ENCODE data around the gene OSBPL5. TPM values are rescaled to one million over a fixed set of nuclear protein-coding genes. Genes with fewer than 3 reads are reported as not detected.

The OSBPL5 gene
- total RNA-seq, 2 donors from 2014 or later = 35.0 to 50.7 TPM

GRCh38 chr11:3132271-3132781 is 32.8 kb downstream of the OSBPL5 start:
- Histone ChIP-seq H3K4me1 (replicated peaks) (no peaks in the 10 kb centered on the region), H3K36me3 (no peaks in the 10 kb centered on the region), H3K4me3 (no peak overlapping the region), H3K27ac (no peak overlapping the region), H3K27me3 (replicated peaks; ENCODE audit: insufficient read depth) (no peaks in the 10 kb centered on the region), H3K9me3 (no peaks in the 10 kb centered on the region)
- 87% methylated on average over 11 of the region's 11 CpGs for WGBS
- TF ChIP-seq POLR2AphosphoS5 (IDR thresholded peaks at IDR 0.05) = no peak
- TF ChIP-seq CTCF (IDR thresholded peaks at IDR 0.05) = no peak
- TF ChIP-seq POLR2A (IDR thresholded peaks at IDR 0.05) = no peak
- intact Hi-C loops (cut with DNase I) = no loop called here
- DNase-seq (ENCODE audit: low spot score) = no peak

GRCh38 chr11:3131330-3131941 is 33.7 kb downstream of the OSBPL5 start:
- WGBS = 97% methylated on average over 2 of the region's 2 CpGs
- intact Hi-C loops (cut with DNase I) = no loop called here
- Histone ChIP-seq H3K27me3 (replicated peaks; ENCODE audit: insufficient read depth) (no peaks in the 10 kb centered on the region), H3K4me1 (replicated peaks) (peaks cover 5% of the 10 kb centered on the region), H3K4me3 (no peak overlapping the region), H3K27ac (no peak overlapping the region), H3K36me3 (no peaks in the 10 kb centered on the region), H3K9me3 (no peaks in the 10 kb centered on the region)
- DNase-seq (ENCODE audit: low spot score) = no peak
- TF ChIP-seq POLR2AphosphoS5 (IDR thresholded peaks at IDR 0.05) = no peak
- no peak for TF ChIP-seq CTCF (IDR thresholded peaks at IDR 0.05)
- no peak for TF ChIP-seq POLR2A (IDR thresholded peaks at IDR 0.05)

GRCh38 chr11:3130269-3131071 is 34.6 kb downstream of the OSBPL5 start:
- peak; percentile 50 for DNase-seq (ENCODE audit: low spot score)
- TF ChIP-seq POLR2A (IDR thresholded peaks at IDR 0.05) = no peak
- no peak for TF ChIP-seq CTCF (IDR thresholded peaks at IDR 0.05)
- TF ChIP-seq POLR2AphosphoS5 (IDR thresholded peaks at IDR 0.05) = peak; percentile 43
- Histone ChIP-seq H3K4me1 (replicated peaks) (peaks cover 5% of the 10 kb centered on the region), H3K36me3 (no peaks in the 10 kb centered on the region), H3K4me3 (no peak overlapping the region), H3K27ac (no peak overlapping the region), H3K9me3 (no peaks in the 10 kb centered on the region), H3K27me3 (replicated peaks; ENCODE audit: insufficient read depth) (no peaks in the 10 kb centered on the region)
- intact Hi-C loops (cut with DNase I) = no loop called here
- WGBS = 46% methylated on average over 12 of the region's 14 CpGs

GRCh38 chr11:3129591-3130268 is 35.4 kb downstream of the OSBPL5 start:
- TF ChIP-seq POLR2AphosphoS5 (IDR thresholded peaks at IDR 0.05) = no peak
- TF ChIP-seq CTCF (IDR thresholded peaks at IDR 0.05) = no peak
- H3K27ac ChIP-seq = no peak overlapping the region
- DNase-seq (ENCODE audit: low spot score) = no peak
- no peaks in the 10 kb centered on the region for H3K27me3 ChIP-seq (replicated peaks; ENCODE audit: insufficient read depth)
- H3K4me1 ChIP-seq (replicated peaks) = peaks cover 6% of the 10 kb centered on the region
- intact Hi-C loops (cut with DNase I) = no loop called here
- no peaks in the 10 kb centered on the region for H3K36me3 ChIP-seq
- H3K9me3 ChIP-seq = no peaks in the 10 kb centered on the region
- no peak overlapping the region for H3K4me3 ChIP-seq
- 82% methylated on average over 21 of the region's 21 CpGs for WGBS
